Peyer's patch (tissue), 4 donors: ENCODE data around the gene TEAD1.

ENCODE experiments used
- POLR2A ChIP-seq, 2 donors: fragments of 450-650 bp; IDR thresholded peaks; one replicate each; pipeline ENCODE4 v1.5.1; 2017; ENCODE audit warnings: antibody characterized with exemption in 2 of 2, mild to moderate bottlenecking in 2 of 2, moderate library complexity in 2 of 2
- TF ChIP-seq, protein P1 (sequence below), 6 experiments: fragments of 450-650 bp in 4 of 6; fragments of 200-600 bp in 2 of 6; sonication (generic) in 1 of 6; IDR thresholded peaks; one replicate each; pipeline ENCODE4 v1.5.1; 2017 to 2019; ENCODE audit warnings: antibody characterized with exemption in 6 of 6, mild to moderate bottlenecking in 3 of 6, moderate library complexity in 1 of 6

DNA sequence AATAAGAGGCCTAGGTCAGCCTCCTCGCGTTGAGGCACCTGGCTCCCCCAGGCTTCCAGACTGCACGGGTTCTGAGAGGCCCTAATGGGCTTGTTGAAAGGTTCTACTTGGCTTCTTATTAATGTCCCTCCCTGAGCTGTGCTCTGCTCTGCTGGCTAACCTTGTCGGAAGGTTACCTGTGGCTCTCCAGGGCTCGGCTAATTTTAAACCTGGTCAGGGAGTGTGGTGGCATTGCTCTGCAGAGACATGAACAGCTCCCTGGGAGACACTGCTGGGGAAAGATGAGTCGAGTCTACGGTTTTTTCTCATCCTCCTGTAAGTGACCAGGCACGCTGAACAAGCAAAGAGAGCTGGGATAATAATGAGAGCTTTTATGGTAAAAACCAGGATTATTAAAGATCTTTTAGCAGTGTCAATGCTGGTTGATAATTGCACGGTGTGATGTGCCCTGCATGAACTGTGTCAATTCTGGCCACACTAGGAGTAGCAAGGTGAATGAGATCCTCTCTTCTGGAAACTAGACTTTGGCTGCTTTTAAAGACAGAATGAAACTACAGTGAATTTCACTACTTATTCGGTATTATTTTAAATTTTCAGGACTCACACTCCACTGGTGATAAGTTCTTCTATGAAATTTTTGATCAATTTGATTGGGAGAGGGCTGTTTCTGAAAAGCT lies 70.7 kb downstream of the TEAD1 start:
- TF ChIP-seq, protein P1, sequence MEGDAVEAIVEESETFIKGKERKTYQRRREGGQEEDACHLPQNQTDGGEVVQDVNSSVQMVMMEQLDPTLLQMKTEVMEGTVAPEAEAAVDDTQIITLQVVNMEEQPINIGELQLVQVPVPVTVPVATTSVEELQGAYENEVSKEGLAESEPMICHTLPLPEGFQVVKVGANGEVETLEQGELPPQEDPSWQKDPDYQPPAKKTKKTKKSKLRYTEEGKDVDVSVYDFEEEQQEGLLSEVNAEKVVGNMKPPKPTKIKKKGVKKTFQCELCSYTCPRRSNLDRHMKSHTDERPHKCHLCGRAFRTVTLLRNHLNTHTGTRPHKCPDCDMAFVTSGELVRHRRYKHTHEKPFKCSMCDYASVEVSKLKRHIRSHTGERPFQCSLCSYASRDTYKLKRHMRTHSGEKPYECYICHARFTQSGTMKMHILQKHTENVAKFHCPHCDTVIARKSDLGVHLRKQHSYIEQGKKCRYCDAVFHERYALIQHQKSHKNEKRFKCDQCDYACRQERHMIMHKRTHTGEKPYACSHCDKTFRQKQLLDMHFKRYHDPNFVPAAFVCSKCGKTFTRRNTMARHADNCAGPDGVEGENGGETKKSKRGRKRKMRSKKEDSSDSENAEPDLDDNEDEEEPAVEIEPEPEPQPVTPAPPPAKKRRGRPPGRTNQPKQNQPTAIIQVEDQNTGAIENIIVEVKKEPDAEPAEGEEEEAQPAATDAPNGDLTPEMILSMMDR (IDR thresholded peaks at IDR 0.05), result no peak
- no peak for TF ChIP-seq POLR2A (IDR thresholded peaks at IDR 0.05)
